Myocyte (in vitro differentiated cells): Measurements from ENCODE around the gene CAMK2G. TPM values are rescaled to one million over a fixed set of nuclear protein-coding genes. Genes with fewer than 3 reads are reported as not detected.
"Not testable (repeated sequence)": the region's sequence is repeated elsewhere in the genome, so short reads cannot be mapped to it uniquely, and the experiment has no call there.

Experiments used
- DNase-seq: peaks from one replicate; pipeline ENCODE4 v3.0.0-alpha.2; 2012; ENCODE audit warnings: low read depth
- total RNA-seq: library from RNA; depleted of rRNA; stranded (reverse); fragments of >200 nt; gene quantifications from 2 replicates; pipeline ENCODE4 v1.2.3, GENCODE V29; 2014

Gene CAMK2G
- total RNA-seq, 1 donor from 2014 or later = 32.8 TPM

GRCh38 chr10:73841526-73842285, 32.6 kb downstream of the CAMK2G start:
- no peak for DNase-seq

- no peak for DNase-seq
These were observed 33.3 kb downstream of the CAMK2G start for GRCh38 chr10:73841061-73841421.

- no peak for DNase-seq
These were observed 33.8 kb downstream of the CAMK2G start for GRCh38 chr10:73840403-73841060.

- DNase-seq = no peak
These were observed 34.3 kb downstream of the CAMK2G start for GRCh38 chr10:73840056-73840402.

- DNase-seq = no peak
These were observed 34.9 kb downstream of the CAMK2G start for GRCh38 chr10:73839276-73839966.

- DNase-seq = peak; percentile 38
These were observed 35.5 kb downstream of the CAMK2G start for GRCh38 chr10:73838827-73839226.

- DNase-seq = no peak
These were observed 36.3 kb downstream of the CAMK2G start for GRCh38 chr10:73838008-73838567.

- DNase-seq = no peak
These were observed 37.3 kb downstream of the CAMK2G start for GRCh38 chr10:73837072-73837471.

GRCh38 chr10:73836427-73836980, 37.9 kb downstream of the CAMK2G start:
- DNase-seq = no peak

- not testable (repeated sequence) for DNase-seq
These were observed 45.3 kb downstream of the CAMK2G start for GRCh38 chr10:73829090-73829489.

- DNase-seq = peak; percentile 11
These were observed 46.2 kb downstream of the CAMK2G start for GRCh38 chr10:73828161-73828560.

GRCh38 chr10:73827346-73828089, 46.8 kb downstream of the CAMK2G start:
- DNase-seq = peak; percentile 94

GRCh38 chr10:73824146-73824725, 50.1 kb downstream of the CAMK2G start:
- DNase-seq = no peak

GRCh38 chr10:73823391-73823790, 51.0 kb downstream of the CAMK2G start:
- DNase-seq = no peak

- DNase-seq = no peak
These were observed 54.8 kb downstream of the CAMK2G start for GRCh38 chr10:73819513-73820093.

- no peak for DNase-seq
These were observed 55.3 kb downstream of the CAMK2G start for GRCh38 chr10:73819081-73819480.

GRCh38 chr10:73818402-73818801, 56.0 kb downstream of the CAMK2G start:
- DNase-seq = peak; percentile 67

GRCh38 chr10:73817826-73818225, 56.5 kb downstream of the CAMK2G start:
- DNase-seq = no peak

- no peak for DNase-seq
These were observed 57.2 kb downstream of the CAMK2G start for GRCh38 chr10:73816917-73817729.

- DNase-seq = no peak
These were observed 58.7 kb downstream of the CAMK2G start for GRCh38 chr10:73815719-73816030.
